K562 (cell line): ENCODE data around the gene ZNF195. TPM values are rescaled to one million over a fixed set of nuclear protein-coding genes. Genes with fewer than 3 reads are reported as not detected.
A peak's percentile ranks its signal among the peaks of the same experiment; 100 is the strongest.

Experiments
- ATAC-seq: fragments of 200-7000 bp; cut with Tn5 transposase; 3 replicates; pipeline ENCODE4 v1.9.1; 2020; ENCODE audit warnings: moderate library complexity
- BruUV-seq: library from RNA; stranded (reverse); fragments of 400-500 nt; replicated peaks from 2 replicates; lab custom pipeline; 2021; lab: Mats Ljungman, UMichigan
- CTCF ChIA-PET: fragments of 300-600 bp; formaldehyde crosslinking; extraction: SDS; loops from one replicate; lab custom pipeline; 2021; ENCODE audit warnings: low intra/inter-chr PET ratio; lab: Yijun Ruan, JAX
- POLR2A ChIA-PET: fragments of 300-600, 350-650 bp; sonication (Branson Sonifier 250); formaldehyde crosslinking; extraction: SDS; loops from one replicate; lab custom pipeline; 2021; ENCODE audit warnings: antibody characterized with exemption, inconsistent platforms; lab: Yijun Ruan, JAX
- DNase-seq, 4 experiments: peaks; one replicate each; pipeline versions ENCODE4 v3.0.0 to v3.0.0-alpha.2; 2011 to 2018; ENCODE audit warnings: low spot score in 3 of 4, mixed read lengths in 3 of 4; ENCODE audit errors: extremely low read depth in 1 of 4
- FAIRE-seq: peaks from 2 replicates; lab custom pipeline; 2011; peaks lifted over from hg19 to GRCh38; lab: Jason Lieb, UNC
- H2AFZ ChIP-seq: 2 replicates; pipeline ENCODE4 v1.6.0; 2011; ENCODE audit warnings: low read depth, low read length, control low read depth, inconsistent platforms
- H3K27ac ChIP-seq: fragments of 200-600 bp; 3 replicates; pipeline ENCODE4 v1.8.0; 2011; ENCODE audit warnings: low read depth, mild to moderate bottlenecking, control low read depth, inconsistent platforms, low read length, moderate library complexity, mixed read lengths; ENCODE audit errors: extremely low read depth
- H3K27me3 ChIP-seq, 2 experiments: fragments of 300-600 bp in 1 of 2; 2 replicates in 1 of 2; 3 replicates in 1 of 2; pipeline versions ENCODE4 v1.6.0 to v1.8.0; 2011; ENCODE audit warnings: inconsistent platforms in 2 of 2, low read length in 2 of 2, mild to moderate bottlenecking in 1 of 2, mixed read lengths in 1 of 2, moderate library complexity in 1 of 2; ENCODE audit not compliant: control insufficient read depth in 2 of 2, insufficient read depth in 2 of 2
- H3K36me3 ChIP-seq: fragments of 300-600 bp; 3 replicates; pipeline ENCODE4 v1.8.0; 2011; ENCODE audit warnings: mild to moderate bottlenecking, low read length, inconsistent platforms; ENCODE audit not compliant: control insufficient read depth, insufficient read depth
- H3K4me1 ChIP-seq, 2 experiments: fragments of 200-600 bp in 1 of 2; replicated peaks in 1 of 2; 2 replicates in 1 of 2; 3 replicates in 1 of 2; pipeline versions ENCODE4 v1.5.1 to v1.8.0; 2011; ENCODE audit warnings: inconsistent platforms in 2 of 2, low read length in 2 of 2, mild to moderate bottlenecking in 1 of 2, mixed read lengths in 1 of 2, moderate library complexity in 1 of 2; ENCODE audit not compliant: control insufficient read depth in 2 of 2, insufficient read depth in 2 of 2
- H3K4me2 ChIP-seq: 2 replicates; pipeline ENCODE4 v1.6.1; 2011; ENCODE audit warnings: low read length, control low read depth, inconsistent platforms, mixed read lengths; ENCODE audit not compliant: insufficient read depth
- H3K4me3 ChIP-seq: fragments of 200-600 bp; sonication (generic), shearing (Covaris generic); 2 replicates; pipeline ENCODE4 v1.5.1; 2016; ENCODE audit warnings: control low read depth, inconsistent platforms
- H3K79me2 ChIP-seq: fragments of 200-600 bp; 3 replicates; pipeline ENCODE4 v1.8.0; 2011; ENCODE audit warnings: low read length, inconsistent platforms; ENCODE audit not compliant: control insufficient read depth, insufficient read depth
- H3K9ac ChIP-seq, 2 experiments: 2 replicates each; pipeline versions ENCODE4 v1.6.0 to v1.6.1; 2011; ENCODE audit warnings: low read depth in 2 of 2, low read length in 2 of 2, control low read depth in 1 of 2, inconsistent platforms in 1 of 2, mild to moderate bottlenecking in 1 of 2, mixed read lengths in 1 of 2; ENCODE audit not compliant: insufficient read depth in 1 of 2
- H3K9me1 ChIP-seq: one replicate; pipeline ENCODE4 v1.6.0; 2011; ENCODE audit warnings: inconsistent platforms, mild to moderate bottlenecking, low read length, moderate library complexity; ENCODE audit not compliant: control insufficient read depth, insufficient read depth
- H3K9me3 ChIP-seq: replicated peaks from 2 replicates; pipeline ENCODE4 v1.5.1; 2011; ENCODE audit warnings: low read depth, low read length, inconsistent platforms; ENCODE audit not compliant: control insufficient read depth, insufficient read depth
- H4K20me1 ChIP-seq: replicated peaks from 2 replicates; pipeline ENCODE4 v1.6.1; 2011; ENCODE audit warnings: low read length, inconsistent platforms, mixed read lengths; ENCODE audit not compliant: control insufficient read depth, insufficient read depth
- BCLAF1 ChIP-seq, 2 experiments: fragments of 450-650 bp in 1 of 2; IDR thresholded peaks; 2 replicates each; pipeline ENCODE4 v1.6.1; 2011 to 2017; ENCODE audit warnings: low read depth in 2 of 2, antibody characterized with exemption in 1 of 2, borderline replicate concordance in 1 of 2, low read length in 1 of 2, mild to moderate bottlenecking in 1 of 2, mixed read lengths in 1 of 2; ENCODE audit not compliant: control insufficient read depth in 1 of 2
- BRD9 ChIP-seq: fragments of 450-650 bp; IDR thresholded peaks from 2 replicates; pipeline ENCODE4 v1.6.1; 2018; ENCODE audit warnings: low read depth; ENCODE audit not compliant: partially characterized antibody
- DMBX1 ChIP-seq: fragments of 250-450 bp; sonication (Bioruptor Pico); IDR thresholded peaks from 2 replicates; pipeline ENCODE4 v1.8.0; 2022; ENCODE audit warnings: inconsistent platforms, mild to moderate bottlenecking, moderate library complexity, borderline replicate concordance
- KDM5B ChIP-seq: fragments of 200-600 bp; sonication (generic); IDR thresholded peaks from 2 replicates; pipeline ENCODE4 v1.6.1; 2012; ENCODE audit warnings: low read depth, mild to moderate bottlenecking, moderate library complexity, low read length, control low read depth, inconsistent platforms; ENCODE audit not compliant: insufficient replicate concordance
- RBBP5 ChIP-seq: fragments of 200-600 bp; sonication (generic); IDR thresholded peaks from 2 replicates; pipeline ENCODE4 v1.6.1; 2012; ENCODE audit warnings: borderline replicate concordance, mild to moderate bottlenecking, low read length, control low read depth, inconsistent platforms; ENCODE audit not compliant: insufficient read depth, poor library complexity, severe bottlenecking
- RBM14 ChIP-seq: fragments of 200-400 bp; formaldehyde crosslinking; IDR thresholded peaks from 2 replicates; pipeline ENCODE4 v1.6.1; 2018; ENCODE audit warnings: low read depth, mild to moderate bottlenecking, low read length, moderate library complexity, borderline replicate concordance; ENCODE audit not compliant: insufficient read depth
- RBM22 ChIP-seq: fragments of 200-400 bp; formaldehyde crosslinking; IDR thresholded peaks from 2 replicates; pipeline ENCODE4 v1.6.1; 2018; ENCODE audit warnings: low read length, low read depth; ENCODE audit not compliant: poor library complexity, severe bottlenecking
- TBP ChIP-seq: optimal IDR thresholded peaks from 2 replicates; pipeline ENCODE3; 2011; ENCODE audit warnings: low read depth, low read length, improper control_type of control experiment
- TEAD4 ChIP-seq, 2 experiments: sonication (generic) in 1 of 2; formaldehyde crosslinking in 1 of 2; IDR thresholded peaks; 2 replicates each; pipeline versions ENCODE4 v1.6.1 to v1.8.0; 2012 to 2022; ENCODE audit warnings: borderline replicate concordance in 1 of 2, inconsistent platforms in 1 of 2, low read length in 1 of 2, mild to moderate bottlenecking in 1 of 2, missing genetic modification reagents in 1 of 2
- ZBTB26 ChIP-seq: fragments of 450-650 bp; formaldehyde crosslinking; IDR thresholded peaks from 2 replicates; pipeline ENCODE4 v1.4.0; 2022; ENCODE audit warnings: missing genetic modification characterization
- ZFP91 ChIP-seq: sonication (generic); formaldehyde crosslinking; IDR thresholded peaks from 2 replicates; pipeline ENCODE4 v1.8.0; 2022; ENCODE audit warnings: mild to moderate bottlenecking, missing genetic modification reagents
- ZNF511 ChIP-seq: sonication (generic); formaldehyde crosslinking; IDR thresholded peaks from 2 replicates; pipeline ENCODE4 v1.8.0; 2022; ENCODE audit warnings: mild to moderate bottlenecking, missing genetic modification reagents
- WGBS: fragments of 100-300 bp; shearing (Covaris generic); methylation state at CpG from one replicate; pipeline ENCODE4 v1.1.6; 2016; ENCODE audit warnings: low coverage, mixed read lengths; ENCODE audit not compliant: insufficient coverage; ENCODE audit errors: missing lambda C conversion rate; 5-methylcytosine and 5-hydroxymethylcytosine counted together
- in situ Hi-C: fragments of 300-500 bp; cut with MboI; formaldehyde crosslinking; loops from 4 replicates; pipeline ENCODE4 v1.15.0; 2018; ENCODE audit warnings: inconsistent platforms, mixed read lengths
- intact Hi-C: fragments of 100-400 bp; cut with micrococcal nuclease; formaldehyde crosslinking; loops from 2 replicates; pipeline ENCODE4 v1.14.2; 2022
- polyA plus RNA-seq, 8 experiments: library from polyadenylated mRNA; depleted of rRNA in 4 of 8; stranded (reverse) in 5 of 8; unstranded in 3 of 8; fragments of >200 nt; fragmentation: Nextera tagmentation in 2 of 8; fragmentation: Illumina TruSeq in 1 of 8; extraction: Ambion mirVana in 2 of 8; extraction: Trizol in 1 of 8; gene quantifications; 2 replicates each; pipeline versions ENCODE4 v1.2.1 to v1.2.3, GENCODE V29; 2011 to 2014; ENCODE audit warnings: inconsistent platforms in 1 of 8, missing spikeins in 1 of 8
- total RNA-seq, 7 experiments: library from RNA; depleted of rRNA in 6 of 7; stranded (reverse); fragments of >200 nt in 6 of 7; fragmentation: Illumina TruSeq in 2 of 7; extraction: Trizol in 2 of 7; gene quantifications; 2 replicates each; pipeline versions ENCODE4 v1.2.1 to v1.2.3, GENCODE V29; 2011 to 2021; ENCODE audit warnings: low replicate concordance in 1 of 7

ZNF195 gene
- total and polyA plus RNA-seq, 9 of the 15 experiments (the other 6 are each of a cell fraction or from before 2014, with no cell fraction given) = 42.1 to 75.5 (median 60.4) TPM

GRCh38 chr11:3346587-3346986 lies 32.4 kb downstream of the ZNF195 start (continued):
- TF ChIP-seq KDM5B (no peak), ZFP91 (CRISPR knock-in tag) (no peak), ZBTB26 (CRISPR knock-in tag) (no peak), BRD9 (no peak), RBM22 (no peak)

GRCh38 chr11:3345736-3346135 lies 33.2 kb downstream of the ZNF195 start:
- Histone ChIP-seq H3K79me2 (no peaks in the 10 kb centered on the region), H3K9ac (peak overlapping the region in 1 of 2 experiments; percentile 59; a peak in 2 of 4 replicates), H3K36me3 (no peaks in the 10 kb centered on the region), H3K4me2 (peak overlapping the region; percentile 40; the same call in 1 of the 2 replicates), H3K4me3 (no peak overlapping the region), H2AFZ (peak overlapping the region; percentile 15), H4K20me1 (no peaks in the 10 kb centered on the region), H3K27ac (peak overlapping the region; percentile 43; the same call in 2 of the 3 replicates), H3K9me1 (no peaks in the 10 kb centered on the region), H3K9me3 (peaks cover 6% of the 10 kb centered on the region), H3K4me1 (peaks cover 9 to 20% of the 10 kb centered on the region in 2 experiments), H3K27me3 (no peaks in the 10 kb centered on the region)
- 10% methylated on average over 10 of the region's 10 CpGs for WGBS
- CTCF ChIA-PET = no interaction called here
- no TSS peak for BruUV-seq
- peak; percentile 98 for FAIRE-seq
- ATAC-seq = peak; percentile 89
- POLR2A ChIA-PET = interaction anchor here (0.7 to 1.0 kb wide), 2 partner anchors 16 to 180 kb away, joined by 3 read pairs; no protein-coding TSS in a partner anchor
- intact Hi-C loops (loop anchor here (1.0 to 2.0 kb wide), 2 partner anchors 33 to 63 kb away; partner anchors contain the start of gene ZNF195), in situ Hi-C loops (loop anchor here (5.0 kb wide), 1 partner anchor 62 kb away; no protein-coding TSS in a partner anchor)
- DNase-seq = peak; percentile 68 to 88 (median 78)
- TF ChIP-seq BCLAF1 (IDR thresholded peaks at IDR 0.05; ENCODE audit: borderline replicate concordance in 1 of 2, control insufficient read depth in 1 of 2, low read depth in 2 of 2, low read length in 1 of 2) (no peak), RBM14 (no peak), TEAD4 (IDR thresholded peaks at IDR 0.05; ENCODE audit: low read length) (no peak; the same call in 1 of the 2 replicates), TEAD4 (CRISPR knock-in tag; IDR thresholded peaks at IDR 0.05; ENCODE audit: borderline replicate concordance) (no peak), RBBP5 (no peak), DMBX1 (no peak), ZNF511 (no peak), TBP (no peak)
